ENCODE results near the gene MSI2.

Gene MSI2

GRCh38 chr17:57707892-57708291 lies 451.6 kb downstream of the MSI2 start:
- peak overlapping the region; percentile 25 for H3K9ac ChIP-seq (ENCODE audit: low read depth, low read length, poor library complexity)
- H2AFZ ChIP-seq (ENCODE audit: low read length), result peak overlapping the region; percentile 91
- no peak overlapping the region for H4K91ac ChIP-seq (ENCODE audit: low read depth, low read length, poor library complexity)
- H3K27ac ChIP-seq (replicated peaks; ENCODE audit: low read length), result no peak overlapping the region
- peak overlapping the region; percentile 33 for H3K4me2 ChIP-seq (ENCODE audit: insufficient read depth, low read length, poor library complexity, severe bottlenecking)
- no peak overlapping the region for H2AK5ac ChIP-seq (ENCODE audit: low read depth, low read length)
- H3K4me3 ChIP-seq (ENCODE audit: low read length in 2 of 2), result peak overlapping the region in 1 of 2 donors; percentile 39
- H3K23ac ChIP-seq (ENCODE audit: low read depth, low read length, poor library complexity), result no peak overlapping the region
- no peak overlapping the region for H3K14ac ChIP-seq (ENCODE audit: low read length)
- H3K79me1 ChIP-seq (ENCODE audit: low read depth, low read length), result no peaks in the 10 kb centered on the region
- no peak overlapping the region for H2BK5ac ChIP-seq (ENCODE audit: low read length)
- no peak overlapping the region for H4K8ac ChIP-seq (ENCODE audit: low read depth, low read length)
- H3K9me3 ChIP-seq (replicated peaks in 1 of 2; ENCODE audit: control insufficient read depth in 2 of 2, insufficient read depth in 1 of 2, low read depth in 1 of 2, low read length in 2 of 2), result no peaks in the 10 kb centered on the region
- H2BK12ac ChIP-seq (ENCODE audit: low read length), result peak overlapping the region; percentile 1
- H2BK15ac ChIP-seq (ENCODE audit: low read length), result no peak overlapping the region
- no peak overlapping the region for H3K4ac ChIP-seq (ENCODE audit: low read length)
- peak overlapping the region; percentile 77 for H3K18ac ChIP-seq (ENCODE audit: low read length)
- no peaks in the 10 kb centered on the region for H3K27me3 ChIP-seq (ENCODE audit: control insufficient read depth in 3 of 3, insufficient read depth in 3 of 3, low read depth in 1 of 3, low read length in 3 of 3)
- peaks cover 16 to 17% of the 10 kb centered on the region in 2 donors for H3K4me1 ChIP-seq (ENCODE audit: control insufficient read depth in 2 of 2, insufficient read depth in 1 of 2, low read depth in 1 of 2, low read length in 2 of 2)
- no peaks in the 10 kb centered on the region for H3K36me3 ChIP-seq (replicated peaks in 1 of 2; ENCODE audit: control insufficient read depth in 2 of 2, insufficient read depth in 2 of 2, low read length in 2 of 2)
- no CpG with 5 or more reads among the region's 6 CpGs for WGBS, 2 donors (ENCODE audit: extremely low coverage in 2 of 2, insufficient read length in 2 of 2, insufficient replicate concordance in 1 of 2)
- peak; percentile 40 for DNase-seq (ENCODE audit: low spot score)
- no peak overlapping the region for H2BK120ac ChIP-seq (ENCODE audit: low read depth, low read length)

GRCh38 chr17:57708410-57708809 lies 452.1 kb downstream of the MSI2 start:
- WGBS, 2 donors (ENCODE audit: extremely low coverage in 2 of 2, insufficient read length in 2 of 2, insufficient replicate concordance in 1 of 2), result no CpG with 5 or more reads among the region's 2 CpGs
- H3K36me3 ChIP-seq (replicated peaks in 1 of 2; ENCODE audit: control insufficient read depth in 2 of 2, insufficient read depth in 2 of 2, low read length in 2 of 2), result no peaks in the 10 kb centered on the region
- H3K14ac ChIP-seq (ENCODE audit: low read length), result no peak overlapping the region
- no peaks in the 10 kb centered on the region for H3K79me1 ChIP-seq (ENCODE audit: low read depth, low read length)
- peak overlapping the region; percentile 33 for H3K4me2 ChIP-seq (ENCODE audit: insufficient read depth, low read length, poor library complexity, severe bottlenecking)
- H2BK12ac ChIP-seq (ENCODE audit: low read length), result no peak overlapping the region
- H2AK5ac ChIP-seq (ENCODE audit: low read depth, low read length), result no peak overlapping the region
- no peak overlapping the region for H2BK120ac ChIP-seq (ENCODE audit: low read depth, low read length)
- no peak for DNase-seq (ENCODE audit: low spot score)
- peak overlapping the region; percentile 91 for H2AFZ ChIP-seq (ENCODE audit: low read length)
- H2BK5ac ChIP-seq (ENCODE audit: low read length), result no peak overlapping the region
- no peak overlapping the region for H3K23ac ChIP-seq (ENCODE audit: low read depth, low read length, poor library complexity)
- H3K27me3 ChIP-seq (ENCODE audit: control insufficient read depth in 3 of 3, insufficient read depth in 3 of 3, low read depth in 1 of 3, low read length in 3 of 3), result no peaks in the 10 kb centered on the region
- peaks cover 16 to 17% of the 10 kb centered on the region in 2 donors for H3K4me1 ChIP-seq (ENCODE audit: control insufficient read depth in 2 of 2, insufficient read depth in 1 of 2, low read depth in 1 of 2, low read length in 2 of 2)
- H3K9ac ChIP-seq (ENCODE audit: low read depth, low read length, poor library complexity), result no peak overlapping the region
- no peak overlapping the region for H3K18ac ChIP-seq (ENCODE audit: low read length)
- H2BK15ac ChIP-seq (ENCODE audit: low read length), result no peak overlapping the region
- peak overlapping the region in 1 of 2 donors; percentile 39 for H3K4me3 ChIP-seq (ENCODE audit: low read length in 2 of 2)
- H4K91ac ChIP-seq (ENCODE audit: low read depth, low read length, poor library complexity), result no peak overlapping the region
- no peaks in the 10 kb centered on the region for H3K9me3 ChIP-seq (replicated peaks in 1 of 2; ENCODE audit: control insufficient read depth in 2 of 2, insufficient read depth in 1 of 2, low read depth in 1 of 2, low read length in 2 of 2)
- no peak overlapping the region for H3K4ac ChIP-seq (ENCODE audit: low read length)
- H4K8ac ChIP-seq (ENCODE audit: low read depth, low read length), result peak overlapping the region; percentile 5
- H3K27ac ChIP-seq (replicated peaks; ENCODE audit: low read length), result no peak overlapping the region

- H3K79me1 ChIP-seq (ENCODE audit: low read depth, low read length), result no peaks in the 10 kb centered on the region
- no peak overlapping the region for H3K18ac ChIP-seq (ENCODE audit: low read length)
- no peak overlapping the region for H2BK15ac ChIP-seq (ENCODE audit: low read length)
- no peak overlapping the region for H4K8ac ChIP-seq (ENCODE audit: low read depth, low read length)
- no peak overlapping the region for H3K4me3 ChIP-seq (ENCODE audit: low read length in 2 of 2)
- H3K27ac ChIP-seq (replicated peaks; ENCODE audit: low read length), result no peak overlapping the region
- H3K9ac ChIP-seq (ENCODE audit: low read depth, low read length, poor library complexity), result no peak overlapping the region
- no peak overlapping the region for H3K23ac ChIP-seq (ENCODE audit: low read depth, low read length, poor library complexity)
- peaks cover 5% of the 10 kb centered on the region in 2 donors for H3K4me1 ChIP-seq (ENCODE audit: control insufficient read depth in 2 of 2, insufficient read depth in 1 of 2, low read depth in 1 of 2, low read length in 2 of 2)
- no peak overlapping the region for H2BK12ac ChIP-seq (ENCODE audit: low read length)
- no peak overlapping the region for H2AFZ ChIP-seq (ENCODE audit: low read length)
- no peaks in the 10 kb centered on the region for H3K9me3 ChIP-seq (replicated peaks in 1 of 2; ENCODE audit: control insufficient read depth in 2 of 2, insufficient read depth in 1 of 2, low read depth in 1 of 2, low read length in 2 of 2)
- no peak overlapping the region for H3K4ac ChIP-seq (ENCODE audit: low read length)
- WGBS, 2 donors (ENCODE audit: extremely low coverage in 2 of 2, insufficient read length in 2 of 2, insufficient replicate concordance in 1 of 2), result no CpG with 5 or more reads among the region's 7 CpGs
- H2BK5ac ChIP-seq (ENCODE audit: low read length), result no peak overlapping the region
- no peak overlapping the region for H2AK5ac ChIP-seq (ENCODE audit: low read depth, low read length)
- no peak overlapping the region for H3K14ac ChIP-seq (ENCODE audit: low read length)
- no peak for DNase-seq (ENCODE audit: low spot score)
- H2BK120ac ChIP-seq (ENCODE audit: low read depth, low read length), result no peak overlapping the region
- no peaks in the 10 kb centered on the region for H3K36me3 ChIP-seq (replicated peaks in 1 of 2; ENCODE audit: control insufficient read depth in 2 of 2, insufficient read depth in 2 of 2, low read length in 2 of 2)
- peaks cover 0 to 4% (median 0%) of the 10 kb centered on the region in 3 experiments for H3K27me3 ChIP-seq (ENCODE audit: control insufficient read depth in 3 of 3, insufficient read depth in 3 of 3, low read depth in 1 of 3, low read length in 3 of 3)
- H4K91ac ChIP-seq (ENCODE audit: low read depth, low read length, poor library complexity), result no peak overlapping the region
- no peak overlapping the region for H3K4me2 ChIP-seq (ENCODE audit: insufficient read depth, low read length, poor library complexity, severe bottlenecking)
These were observed 456.8 kb downstream of the MSI2 start for GRCh38 chr17:57713140-57713539.

GRCh38 chr17:57714665-57715180 lies 458.4 kb downstream of the MSI2 start:
- peaks cover 0 to 4% (median 0%) of the 10 kb centered on the region in 3 experiments for H3K27me3 ChIP-seq (ENCODE audit: control insufficient read depth in 3 of 3, insufficient read depth in 3 of 3, low read depth in 1 of 3, low read length in 3 of 3)
- no CpG with 5 or more reads among the region's 7 CpGs for WGBS, 2 donors (ENCODE audit: extremely low coverage in 2 of 2, insufficient read length in 2 of 2, insufficient replicate concordance in 1 of 2)
- DNase-seq (ENCODE audit: low spot score), result no peak

More at GRCh38 chr17:57714665-57715180, 458.4 kb downstream of the MSI2 start:
- Histone ChIP-seq H2BK120ac (ENCODE audit: low read depth, low read length) (no peak overlapping the region), H3K4me2 (ENCODE audit: insufficient read depth, low read length, poor library complexity, severe bottlenecking) (no peak overlapping the region), H3K18ac (ENCODE audit: low read length) (no peak overlapping the region), H3K4me1 (ENCODE audit: control insufficient read depth in 2 of 2, insufficient read depth in 1 of 2, low read depth in 1 of 2, low read length in 2 of 2) (no peaks in the 10 kb centered on the region), H3K23ac (ENCODE audit: low read depth, low read length, poor library complexity) (no peak overlapping the region), H2AFZ (ENCODE audit: low read length) (no peak overlapping the region), H3K14ac (ENCODE audit: low read length) (no peak overlapping the region), H2BK12ac (ENCODE audit: low read length) (no peak overlapping the region), H4K8ac (ENCODE audit: low read depth, low read length) (no peak overlapping the region), H3K4me3 (ENCODE audit: low read length in 2 of 2) (no peak overlapping the region), H3K27ac (replicated peaks; ENCODE audit: low read length) (no peak overlapping the region), H3K4ac (ENCODE audit: low read length) (no peak overlapping the region), H2BK15ac (ENCODE audit: low read length) (no peak overlapping the region), H3K9me3 (replicated peaks in 1 of 2; ENCODE audit: control insufficient read depth in 2 of 2, insufficient read depth in 1 of 2, low read depth in 1 of 2, low read length in 2 of 2) (no peaks in the 10 kb centered on the region), H3K9ac (ENCODE audit: low read depth, low read length, poor library complexity) (no peak overlapping the region), H4K91ac (ENCODE audit: low read depth, low read length, poor library complexity) (no peak overlapping the region), H3K36me3 (replicated peaks in 1 of 2; ENCODE audit: control insufficient read depth in 2 of 2, insufficient read depth in 2 of 2, low read length in 2 of 2) (no peaks in the 10 kb centered on the region), H3K79me1 (ENCODE audit: low read depth, low read length) (no peaks in the 10 kb centered on the region), H2AK5ac (ENCODE audit: low read depth, low read length) (no peak overlapping the region), H2BK5ac (ENCODE audit: low read length) (no peak overlapping the region)

Measured in neuronal stem cell (in vitro differentiated cells).